Gastrocnemius medialis (tissue), 4 donors: ENCODE results near the gene PHF8. TPM values are rescaled to one million over a fixed set of nuclear protein-coding genes. Genes with fewer than 3 reads are reported as not detected.

Source experiments
- ATAC-seq, 2 donors: fragments of 150-250 bp; one replicate each; pipeline ENCODE4 v1.9.1; 2016
- DNase-seq, 2 donors: peaks; one replicate each; pipeline ENCODE4 v3.0.0-alpha.2; 2019
- H3K27ac ChIP-seq, 4 donors: fragments of 200-600 bp; sonication (generic); 1 replicate in 1 of 4; 2 replicates in 3 of 4; pipeline ENCODE4 v1.5.1; 2016 to 2018; ENCODE audit warnings: mild to moderate bottlenecking in 2 of 4, moderate library complexity in 1 of 4
- H3K27me3 ChIP-seq, 3 donors: fragments of 200-600 bp; sonication (generic) in 2 of 3; 1 replicate in 1 of 3; 2 replicates in 2 of 3; pipeline versions ENCODE4 v1.5.1 to v1.6.0; 2016 to 2019; ENCODE audit warnings: mild to moderate bottlenecking in 1 of 3, moderate library complexity in 1 of 3
- H3K36me3 ChIP-seq, 2 donors: fragments of 200-600 bp; sonication (generic) in 1 of 2; one replicate each; pipeline ENCODE4 v1.5.1; 2017 to 2018
- H3K4me1 ChIP-seq, 2 donors: fragments of 200-600 bp; sonication (generic) in 1 of 2; one replicate each; pipeline ENCODE4 v1.5.1; 2016 to 2017; ENCODE audit warnings: mild to moderate bottlenecking in 2 of 2
- H3K4me3 ChIP-seq, 4 donors: fragments of 200-600 bp; sonication (generic) in 3 of 4; 1 replicate in 1 of 4; 2 replicates in 3 of 4; pipeline ENCODE4 v1.5.1; 2016 to 2019; ENCODE audit warnings: mild to moderate bottlenecking in 2 of 4
- H3K9me3 ChIP-seq, 3 donors: fragments of 200-600 bp; sonication (generic) in 2 of 3; 1 replicate in 1 of 3; 2 replicates in 2 of 3; pipeline ENCODE4 v1.5.1; 2016 to 2019
- POLR2A ChIP-seq, 2 donors: fragments of 450-650 bp; IDR thresholded peaks; one replicate each; pipeline ENCODE4 v1.6.1; 2017; ENCODE audit warnings: antibody characterized with exemption in 2 of 2, mild to moderate bottlenecking in 2 of 2, moderate library complexity in 2 of 2
- in situ Hi-C, 4 donors: fragments of 200-750 bp; cut with MboI; loops; one replicate each; pipeline versions ENCODE4 v1.15.0 to v1.8.0; 2017; ENCODE audit warnings: low sequenced_read_pairs in 4 of 4
- intact Hi-C: fragments of 100-400 bp; cut with DNase I; formaldehyde crosslinking; loops from one replicate; pipeline ENCODE4 v1.15.1; 2023; ENCODE audit warnings: low total_unique reads
- total RNA-seq, 4 donors: library from RNA; depleted of rRNA; stranded (reverse); fragments of >200 nt; gene quantifications; one replicate each; pipeline versions ENCODE4 v1.1.0 to v1.2.3, GENCODE V29; 2016
- TF ChIP-seq, protein P1 (sequence below), 5 experiments: fragments of 450-650 bp in 3 of 5; fragments of 200-600 bp in 2 of 5; sonication (generic) in 2 of 5; IDR thresholded peaks in 4 of 5; conservative IDR thresholded peaks in 1 of 5; 1 replicate in 4 of 5; 2 replicates in 1 of 5; pipeline ENCODE4 v1.5.1; 2016 to 2019; ENCODE audit warnings: antibody characterized with exemption in 5 of 5, mild to moderate bottlenecking in 3 of 5, moderate library complexity in 3 of 5

The PHF8 gene
- total RNA-seq, 4 donors from 2014 or later: 7.2 to 22.5 (median 13.9) TPM

DNA sequence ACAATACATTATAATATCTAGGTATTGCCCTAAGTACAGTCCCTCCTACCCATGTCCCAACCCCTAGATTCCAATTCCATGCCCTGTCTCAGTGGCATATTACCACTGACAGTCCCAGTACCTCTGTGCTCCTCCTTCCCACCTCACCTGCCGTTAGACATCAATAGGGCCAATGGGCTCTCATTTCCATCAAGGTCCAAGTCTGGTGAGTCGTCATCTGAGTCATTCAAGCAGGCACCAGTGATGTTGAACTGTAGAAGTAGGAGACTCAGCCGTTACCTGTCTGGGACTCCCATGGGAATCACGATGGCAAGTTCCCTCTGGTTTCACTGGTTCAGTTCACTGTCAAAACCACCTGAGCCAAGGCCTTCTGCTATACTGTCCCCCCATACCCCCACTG, 51.7 kb downstream of the PHF8 start:
- no peak for DNase-seq
- no peak overlapping the region for H3K4me3 ChIP-seq
- H3K36me3 ChIP-seq: peaks cover 0 to 14% of the 10 kb centered on the region in 2 donors
- intact Hi-C loops: no loop called here
- in situ Hi-C loops: no loop called here
- no peak overlapping the region for H3K27ac ChIP-seq
- no peaks in the 10 kb centered on the region for H3K4me1 ChIP-seq
- no peaks in the 10 kb centered on the region for H3K27me3 ChIP-seq
- no peak for ATAC-seq
- no peak for TF ChIP-seq POLR2A (IDR thresholded peaks at IDR 0.05)
- TF ChIP-seq, protein P1, sequence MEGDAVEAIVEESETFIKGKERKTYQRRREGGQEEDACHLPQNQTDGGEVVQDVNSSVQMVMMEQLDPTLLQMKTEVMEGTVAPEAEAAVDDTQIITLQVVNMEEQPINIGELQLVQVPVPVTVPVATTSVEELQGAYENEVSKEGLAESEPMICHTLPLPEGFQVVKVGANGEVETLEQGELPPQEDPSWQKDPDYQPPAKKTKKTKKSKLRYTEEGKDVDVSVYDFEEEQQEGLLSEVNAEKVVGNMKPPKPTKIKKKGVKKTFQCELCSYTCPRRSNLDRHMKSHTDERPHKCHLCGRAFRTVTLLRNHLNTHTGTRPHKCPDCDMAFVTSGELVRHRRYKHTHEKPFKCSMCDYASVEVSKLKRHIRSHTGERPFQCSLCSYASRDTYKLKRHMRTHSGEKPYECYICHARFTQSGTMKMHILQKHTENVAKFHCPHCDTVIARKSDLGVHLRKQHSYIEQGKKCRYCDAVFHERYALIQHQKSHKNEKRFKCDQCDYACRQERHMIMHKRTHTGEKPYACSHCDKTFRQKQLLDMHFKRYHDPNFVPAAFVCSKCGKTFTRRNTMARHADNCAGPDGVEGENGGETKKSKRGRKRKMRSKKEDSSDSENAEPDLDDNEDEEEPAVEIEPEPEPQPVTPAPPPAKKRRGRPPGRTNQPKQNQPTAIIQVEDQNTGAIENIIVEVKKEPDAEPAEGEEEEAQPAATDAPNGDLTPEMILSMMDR (IDR thresholded peaks at IDR 0.05 in 4 of 5, conservative IDR thresholded peaks at IDR 0.05 in 1 of 5): no peak
- no peaks in the 10 kb centered on the region for H3K9me3 ChIP-seq

DNA sequence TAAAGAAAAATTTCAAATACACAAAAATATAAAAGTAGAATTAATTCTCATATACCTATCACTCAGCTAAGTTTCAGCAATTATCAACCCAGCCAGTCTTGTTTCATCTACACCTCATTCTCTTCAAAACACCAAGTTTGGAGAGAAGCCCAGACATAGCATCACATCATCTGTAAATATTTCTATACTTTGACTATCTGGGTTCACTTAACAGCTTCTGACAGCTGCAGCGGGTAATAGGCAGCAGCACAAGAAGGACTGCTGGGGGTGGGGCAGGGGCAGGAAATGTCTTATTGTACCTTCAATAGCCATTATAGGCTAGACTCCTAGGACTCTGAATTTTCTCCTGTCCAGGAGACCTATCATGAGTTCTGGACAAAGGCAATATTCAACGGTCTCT, 54.1 kb downstream of the PHF8 start:
- Histone ChIP-seq H3K27me3 (no peaks in the 10 kb centered on the region), H3K36me3 (peaks cover 0 to 24% of the 10 kb centered on the region in 2 donors), H3K27ac (no peak overlapping the region), H3K4me3 (no peak overlapping the region), H3K4me1 (no peaks in the 10 kb centered on the region), H3K9me3 (no peaks in the 10 kb centered on the region)
- TF ChIP-seq, protein P1 (IDR thresholded peaks at IDR 0.05 in 4 of 5, conservative IDR thresholded peaks at IDR 0.05 in 1 of 5): no peak
- no peak for TF ChIP-seq POLR2A (IDR thresholded peaks at IDR 0.05)
- in situ Hi-C loops: no loop called here
- ATAC-seq (no peak), DNase-seq (no peak)
- intact Hi-C loops: no loop called here

DNA sequence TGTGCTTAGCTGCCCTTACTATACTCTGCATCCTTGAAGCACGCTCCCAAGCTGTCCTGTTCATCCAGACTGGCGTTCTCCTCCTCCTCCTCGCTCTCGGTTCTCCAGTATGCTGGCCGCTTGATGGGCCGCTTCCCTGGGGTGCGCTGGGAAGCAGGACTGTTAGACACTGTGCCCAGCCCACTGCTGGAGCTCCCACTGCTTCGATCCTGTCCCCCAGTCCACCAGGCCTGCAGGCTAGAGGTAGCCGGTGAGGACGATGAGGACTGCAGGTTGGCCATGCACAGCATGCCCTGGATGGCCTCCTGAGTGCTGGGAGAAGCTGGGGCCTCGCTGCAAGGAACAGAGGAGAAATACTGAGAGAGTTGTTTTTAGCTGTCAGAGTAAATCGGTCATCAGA, 59.4 kb downstream of the PHF8 start:
- no peak for ATAC-seq

DNA sequence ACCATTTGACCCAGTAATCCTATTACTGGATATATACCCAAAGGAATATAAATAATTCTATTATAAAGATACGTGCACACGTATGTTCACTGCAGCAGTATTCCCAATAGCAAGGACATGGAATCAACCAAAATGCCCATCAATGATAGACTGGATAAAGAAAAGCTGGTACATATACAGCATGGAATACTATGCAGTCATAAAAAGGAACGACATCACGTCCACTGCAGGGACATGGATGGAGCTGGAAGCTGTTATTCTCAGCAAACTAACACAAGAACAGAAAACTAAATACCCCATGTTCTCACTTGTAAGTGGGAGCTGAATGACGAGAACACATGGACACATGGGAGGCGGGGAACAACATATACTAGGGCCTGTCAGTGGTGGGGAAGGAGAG, 69.7 kb downstream of the PHF8 start:
- TF ChIP-seq, protein P1 (IDR thresholded peaks at IDR 0.05 in 4 of 5, conservative IDR thresholded peaks at IDR 0.05 in 1 of 5): no peak
- TF ChIP-seq POLR2A (IDR thresholded peaks at IDR 0.05): no peak
- H3K4me1 ChIP-seq: no peaks in the 10 kb centered on the region
- H3K27me3 ChIP-seq: no peaks in the 10 kb centered on the region
- no peak overlapping the region for H3K27ac ChIP-seq
- no peaks in the 10 kb centered on the region for H3K36me3 ChIP-seq
- H3K9me3 ChIP-seq: no peaks in the 10 kb centered on the region
- no peak overlapping the region for H3K4me3 ChIP-seq
- DNase-seq (no peak), ATAC-seq (no peak)
- intact Hi-C loops: no loop called here
- in situ Hi-C loops: no loop called here

More for the DNA sequence above, 59.4 kb downstream of the PHF8 start:
- Histone ChIP-seq H3K4me1 (no peaks in the 10 kb centered on the region), H3K27me3 (no peaks in the 10 kb centered on the region), H3K9me3 (no peaks in the 10 kb centered on the region), H3K4me3 (no peak overlapping the region), H3K27ac (no peak overlapping the region), H3K36me3 (peaks cover 0 to 20% of the 10 kb centered on the region in 2 donors)
- in situ Hi-C loops (no loop called here), intact Hi-C loops (no loop called here)
- no peak for DNase-seq
- TF ChIP-seq, protein P1 (IDR thresholded peaks at IDR 0.05 in 4 of 5, conservative IDR thresholded peaks at IDR 0.05 in 1 of 5): no peak
- TF ChIP-seq POLR2A (IDR thresholded peaks at IDR 0.05): no peak

DNA sequence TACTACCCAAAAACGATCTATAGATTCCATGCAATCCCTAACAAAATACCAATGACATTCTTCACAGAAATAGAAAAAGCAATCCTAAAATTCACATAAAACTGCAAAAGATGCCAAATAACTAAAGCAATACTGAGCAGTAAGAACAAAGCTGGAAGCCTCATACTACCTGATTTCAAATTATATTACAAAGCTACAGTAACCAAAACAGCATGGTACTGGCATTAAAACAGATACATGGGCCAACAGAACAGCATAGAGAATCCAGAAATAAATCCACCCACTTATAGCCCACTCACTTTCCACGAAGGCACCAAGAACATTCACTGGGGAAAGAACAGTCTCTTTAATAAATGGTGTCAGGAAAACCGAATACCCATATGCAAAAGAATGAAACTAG, 74.7 kb downstream of the PHF8 start:
- no peak for ATAC-seq
- Histone ChIP-seq H3K27me3 (no peaks in the 10 kb centered on the region), H3K36me3 (peaks cover 0 to 8% of the 10 kb centered on the region in 2 donors), H3K27ac (no peak overlapping the region), H3K4me3 (no peak overlapping the region), H3K9me3 (no peaks in the 10 kb centered on the region), H3K4me1 (no peaks in the 10 kb centered on the region)
- DNase-seq: no peak
- TF ChIP-seq, protein P1 (IDR thresholded peaks at IDR 0.05 in 4 of 5, conservative IDR thresholded peaks at IDR 0.05 in 1 of 5): no peak
- TF ChIP-seq POLR2A (IDR thresholded peaks at IDR 0.05): no peak
- in situ Hi-C loops: no loop called here
- intact Hi-C loops: no loop called here
